Measurements from ENCODE around the gene RBM19.

The RBM19 gene

DNA sequence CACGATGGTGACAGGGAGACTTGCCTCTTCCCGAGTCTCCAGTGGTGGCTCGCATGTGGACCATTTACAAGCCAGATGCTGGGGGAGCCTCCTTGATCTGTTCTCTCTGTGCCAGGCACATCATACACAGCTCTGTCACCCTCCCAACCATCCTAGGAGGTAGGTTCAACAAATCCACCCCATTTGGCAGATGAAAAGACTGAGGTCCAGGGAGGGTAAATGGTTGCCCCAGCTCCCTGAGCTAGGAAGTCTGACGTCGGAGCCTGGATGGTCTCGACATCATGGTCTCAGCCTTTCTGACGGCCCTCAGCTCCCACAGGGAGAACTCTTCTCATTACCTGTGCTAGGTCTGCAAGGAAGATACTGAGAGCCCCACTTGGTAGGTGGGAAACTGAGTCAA is 189.6 kb downstream of the RBM19 start:
- TF ChIP-seq, protein P1, sequence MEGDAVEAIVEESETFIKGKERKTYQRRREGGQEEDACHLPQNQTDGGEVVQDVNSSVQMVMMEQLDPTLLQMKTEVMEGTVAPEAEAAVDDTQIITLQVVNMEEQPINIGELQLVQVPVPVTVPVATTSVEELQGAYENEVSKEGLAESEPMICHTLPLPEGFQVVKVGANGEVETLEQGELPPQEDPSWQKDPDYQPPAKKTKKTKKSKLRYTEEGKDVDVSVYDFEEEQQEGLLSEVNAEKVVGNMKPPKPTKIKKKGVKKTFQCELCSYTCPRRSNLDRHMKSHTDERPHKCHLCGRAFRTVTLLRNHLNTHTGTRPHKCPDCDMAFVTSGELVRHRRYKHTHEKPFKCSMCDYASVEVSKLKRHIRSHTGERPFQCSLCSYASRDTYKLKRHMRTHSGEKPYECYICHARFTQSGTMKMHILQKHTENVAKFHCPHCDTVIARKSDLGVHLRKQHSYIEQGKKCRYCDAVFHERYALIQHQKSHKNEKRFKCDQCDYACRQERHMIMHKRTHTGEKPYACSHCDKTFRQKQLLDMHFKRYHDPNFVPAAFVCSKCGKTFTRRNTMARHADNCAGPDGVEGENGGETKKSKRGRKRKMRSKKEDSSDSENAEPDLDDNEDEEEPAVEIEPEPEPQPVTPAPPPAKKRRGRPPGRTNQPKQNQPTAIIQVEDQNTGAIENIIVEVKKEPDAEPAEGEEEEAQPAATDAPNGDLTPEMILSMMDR (IDR thresholded peaks at IDR 0.05): no peak

DNA sequence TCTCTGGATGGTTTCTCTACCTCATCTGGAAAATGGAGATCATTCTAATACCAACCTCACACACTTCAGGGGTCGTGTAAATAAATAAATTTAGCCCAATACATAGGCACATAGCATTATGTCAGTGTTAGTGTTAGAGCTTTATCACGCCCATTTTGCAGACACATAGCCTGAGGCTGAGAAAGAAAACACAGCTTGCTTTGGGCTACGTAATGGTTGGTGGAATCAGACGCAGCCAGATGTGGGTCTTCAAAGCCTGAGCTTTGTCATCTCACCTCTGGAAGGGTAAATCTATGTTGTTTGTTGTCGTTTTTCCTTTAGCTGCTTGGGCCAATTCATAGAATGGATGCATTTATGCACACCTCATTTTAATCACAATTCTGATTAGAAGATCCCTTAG is 191.6 kb downstream of the RBM19 start:
- TF ChIP-seq, protein P1 (IDR thresholded peaks at IDR 0.05): no peak

DNA sequence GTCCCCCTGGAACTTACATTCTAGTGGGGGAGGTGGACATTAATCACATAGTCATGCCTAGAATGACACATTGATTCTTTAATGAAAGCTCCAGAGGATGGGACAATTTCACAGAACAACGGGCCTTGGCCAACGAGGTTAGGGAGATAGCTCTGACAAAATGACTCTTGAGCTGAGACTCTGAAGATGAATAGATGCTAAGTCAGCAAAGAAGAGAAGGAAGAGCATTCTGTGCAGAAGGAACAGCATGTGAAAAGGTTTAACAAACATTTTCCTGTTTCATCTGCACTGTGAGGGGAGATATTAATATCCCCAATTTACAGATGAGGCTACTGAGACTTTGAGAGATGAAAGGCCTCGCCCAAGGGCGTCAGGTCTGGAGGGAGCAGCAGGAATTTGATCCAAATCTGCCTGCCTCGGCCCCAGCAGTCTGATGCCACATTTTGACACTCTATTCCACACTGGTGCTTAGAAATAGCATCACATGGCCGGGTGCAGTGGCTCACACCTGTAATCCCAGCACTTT is 193.6 kb downstream of the RBM19 start:
- TF ChIP-seq, protein P1 (IDR thresholded peaks at IDR 0.05): no peak

DNA sequence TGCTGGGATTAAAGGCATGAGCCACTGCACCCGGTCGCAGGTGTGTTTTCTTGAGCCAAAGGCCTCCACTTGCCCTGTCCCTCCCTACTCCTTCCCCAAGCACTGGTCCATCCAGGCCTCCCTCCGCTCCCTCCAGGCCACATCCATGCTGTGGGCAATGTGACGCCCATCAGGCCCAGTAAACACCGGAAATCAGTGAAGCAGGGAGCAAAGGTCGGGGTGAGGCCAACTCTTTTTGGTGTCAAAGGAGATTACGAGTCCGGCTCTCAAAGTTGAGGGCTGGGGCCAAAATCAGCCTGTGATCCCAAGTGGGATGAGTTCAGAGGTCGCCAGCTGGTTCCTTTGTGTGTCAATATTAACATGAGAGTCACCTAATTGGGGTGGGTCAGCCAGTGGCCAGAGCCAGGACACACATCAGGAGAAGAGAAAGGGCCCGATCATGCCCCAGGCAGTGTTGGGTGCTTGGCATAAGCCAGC is 195.7 kb downstream of the RBM19 start:
- TF ChIP-seq, protein P1 (IDR thresholded peaks at IDR 0.05): no peak

DNA sequence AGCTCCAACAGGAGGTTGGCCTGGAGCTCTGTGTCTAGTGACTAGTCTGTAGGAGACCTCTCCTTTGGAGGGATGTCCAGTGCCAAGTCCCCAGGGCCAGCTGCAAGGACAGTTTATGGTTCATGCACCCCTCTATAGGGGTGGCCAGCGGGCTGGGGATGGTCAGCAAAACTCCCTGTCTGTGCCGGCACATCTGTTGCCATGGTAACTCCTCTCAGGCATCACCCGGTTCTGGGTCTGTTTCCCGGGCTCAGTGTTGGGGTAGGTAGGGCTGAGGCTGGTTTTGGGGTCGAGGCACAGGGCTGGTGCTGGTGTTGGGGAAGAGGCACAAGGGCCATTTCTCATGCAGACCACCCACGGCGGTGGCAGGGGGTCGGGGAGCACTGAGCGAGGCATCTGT is 196.8 kb downstream of the RBM19 start:
- TF ChIP-seq, protein P1 (IDR thresholded peaks at IDR 0.05): no peak

DNA sequence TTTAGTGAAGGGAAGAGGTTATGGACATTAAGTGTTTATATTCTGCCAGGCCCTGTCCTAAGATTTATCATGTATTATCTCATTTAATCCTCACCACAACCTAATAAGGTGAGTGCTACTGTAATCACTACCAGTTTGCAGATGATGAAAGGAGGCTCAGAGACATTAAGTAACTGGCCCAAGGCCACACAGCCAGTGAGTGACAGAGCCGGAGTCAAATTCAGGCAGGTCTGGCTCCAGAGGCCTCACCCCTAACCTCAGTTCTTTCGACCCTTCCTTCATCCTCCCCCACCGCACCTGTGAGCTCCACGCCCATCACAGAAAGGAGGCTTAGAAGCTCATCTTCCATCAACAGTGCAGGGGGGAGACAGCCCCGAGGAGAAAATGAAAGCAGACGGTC is 197.3 kb downstream of the RBM19 start:
- TF ChIP-seq, protein P1 (IDR thresholded peaks at IDR 0.05): no peak

DNA sequence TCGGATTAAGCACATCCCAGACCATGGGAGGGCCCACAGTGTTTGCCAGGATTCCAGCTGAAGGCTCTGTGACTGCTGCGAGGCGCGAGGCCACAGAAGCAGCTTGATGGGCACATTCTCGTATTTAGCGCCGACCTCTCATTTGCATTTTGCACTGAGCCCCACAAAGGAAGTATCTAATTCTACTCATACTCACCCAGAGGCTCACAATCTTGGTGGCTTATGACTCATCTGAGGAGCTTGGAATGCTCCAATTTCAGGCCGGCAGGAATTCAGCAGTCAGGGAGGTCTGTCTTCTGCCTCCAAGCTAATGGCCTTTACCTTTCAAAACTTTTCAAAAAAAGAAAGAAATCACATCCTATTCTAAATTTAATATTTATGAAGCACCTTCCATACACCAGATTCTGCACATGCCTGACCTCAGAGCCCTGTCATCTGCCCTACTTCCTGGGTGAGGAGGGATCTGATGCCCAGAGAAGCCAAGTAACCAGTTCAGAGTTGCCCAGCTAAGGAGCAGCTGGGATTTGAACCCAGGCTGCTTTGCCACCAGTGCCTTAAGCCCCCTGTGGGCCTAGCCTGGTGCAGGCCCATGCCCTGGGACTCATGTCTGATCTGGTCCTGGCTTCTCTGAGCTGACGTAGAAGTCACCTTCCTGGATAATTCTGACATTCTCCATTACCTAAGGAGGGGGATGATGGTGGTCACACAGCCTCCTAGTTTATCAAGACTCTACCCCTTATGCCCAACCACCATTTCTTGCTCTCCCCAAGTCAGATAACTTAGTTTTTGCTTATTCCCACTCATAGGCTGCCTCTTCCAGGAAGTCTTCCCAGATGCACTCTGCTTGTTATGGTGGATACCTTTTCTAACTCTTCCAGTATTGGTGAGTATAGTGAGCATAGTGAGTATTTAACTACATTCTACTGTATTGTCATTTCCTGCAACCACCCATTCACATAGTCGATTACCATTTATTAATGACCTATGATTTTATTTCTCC is 198.9 kb downstream of the RBM19 start:
- TF ChIP-seq, protein P1 (IDR thresholded peaks at IDR 0.05): no peak

Measured in LNCAP (cell line).